OCI-LY7 (cell line): ENCODE data around the gene HOXB6. TPM values are rescaled to one million over a fixed set of nuclear protein-coding genes. Genes with fewer than 3 reads are reported as not detected.

Source experiments
- BruUV-seq: library from RNA; stranded (reverse); fragments of 400-500 nt; replicated peaks from 2 replicates; lab custom pipeline; 2021; lab: Mats Ljungman, UMichigan
- CTCF ChIA-PET: fragments of 300-600 bp; sonication (Branson Sonifier 250); formaldehyde crosslinking; loops from one replicate; lab custom pipeline; 2022; ENCODE audit warnings: antibody characterized with exemption; ENCODE audit not compliant: unreplicated experiment; lab: Charles Lee
- POLR2A ChIA-PET: fragments of 300-600 bp; sonication (Branson Sonifier 250); formaldehyde crosslinking; loops from one replicate; lab custom pipeline; 2022; ENCODE audit warnings: antibody characterized with exemption; lab: Charles Lee
- DNase-seq: peaks from one replicate; pipeline ENCODE4 v3.0.0-alpha.2; 2015; ENCODE audit warnings: low spot score
- H2AFZ ChIP-seq: fragments of 200-600 bp; sonication (generic), shearing (Covaris generic); 2 replicates; pipeline ENCODE4 v1.6.1; 2014; ENCODE audit warnings: mild to moderate bottlenecking, antibody characterized with exemption, low read length, moderate library complexity
- H3K27ac ChIP-seq: fragments of 200-600 bp; sonication (generic); 2 replicates; pipeline ENCODE4 v1.5.1; 2014; ENCODE audit warnings: mixed run types, low read depth, mild to moderate bottlenecking, moderate library complexity, low read length, inconsistent platforms; ENCODE audit not compliant: poor library complexity, severe bottlenecking
- H3K36me3 ChIP-seq: fragments of 200-600 bp; sonication (generic); 2 replicates; pipeline ENCODE4 v1.6.1; 2014; ENCODE audit warnings: mild to moderate bottlenecking, antibody characterized with exemption, low read length, moderate library complexity, mixed read lengths; ENCODE audit not compliant: insufficient read depth
- H3K4me1 ChIP-seq: fragments of 200-600 bp; sonication (generic); 2 replicates; pipeline ENCODE4 v1.5.1; 2014; ENCODE audit warnings: mild to moderate bottlenecking, low read length; ENCODE audit not compliant: insufficient read depth, poor library complexity, severe bottlenecking
- H3K4me2 ChIP-seq: fragments of 200-600 bp; sonication (generic); 2 replicates; pipeline ENCODE4 v1.6.1; 2014; ENCODE audit warnings: mild to moderate bottlenecking, low read length
- H3K4me3 ChIP-seq: fragments of 200-600 bp; sonication (generic); 2 replicates; pipeline ENCODE4 v1.5.1; 2014; ENCODE audit warnings: mild to moderate bottlenecking, low read depth, low read length; ENCODE audit not compliant: poor library complexity, severe bottlenecking
- H3K79me2 ChIP-seq: fragments of 200-600 bp; sonication (generic); 2 replicates; pipeline ENCODE4 v1.6.1; 2016; ENCODE audit warnings: low read depth, mild to moderate bottlenecking, low read length, moderate library complexity, mixed read lengths; ENCODE audit not compliant: insufficient read depth
- H3K9me2 ChIP-seq: fragments of 200-600 bp; sonication (generic); 2 replicates; pipeline ENCODE4 v1.6.1; 2016; ENCODE audit warnings: mild to moderate bottlenecking, low read length, mixed read lengths; ENCODE audit not compliant: insufficient read depth
- H3K9me3 ChIP-seq: fragments of 200-600 bp; sonication (generic); 2 replicates; pipeline ENCODE4 v1.6.1; 2014; ENCODE audit warnings: mild to moderate bottlenecking, mixed run types, low read length, mixed read lengths
- H4K20me1 ChIP-seq: fragments of 200-600 bp; sonication (generic); 2 replicates; pipeline ENCODE4 v1.6.1; 2014; ENCODE audit warnings: mild to moderate bottlenecking, antibody characterized with exemption, low read length, moderate library complexity, mixed read lengths; ENCODE audit not compliant: insufficient read depth
- EZH2phosphoT487 ChIP-seq: fragments of 200-600 bp; sonication (generic); IDR thresholded peaks from 2 replicates; pipeline ENCODE4 v1.6.1; 2018; ENCODE audit warnings: low read depth, borderline replicate concordance, mild to moderate bottlenecking, mixed run types, antibody characterized with exemption, low read length, moderate library complexity, mixed read lengths
- intact Hi-C: fragments of 100-400 bp; cut with micrococcal nuclease; formaldehyde crosslinking; loops from one replicate; pipeline ENCODE4 v1.10.0; 2022; ENCODE audit not compliant: unreplicated experiment
- total RNA-seq, 2 experiments: library from RNA; depleted of rRNA in 1 of 2; stranded (reverse); fragments of >200 nt in 1 of 2; shearing (Covaris generic) in 1 of 2; gene quantifications; 2 replicates each; pipeline ENCODE4 v1.2.3, GENCODE V29; 2014 to 2022
- TF ChIP-seq, protein P1 (sequence below): fragments of 200-600 bp; sonication (generic); conservative IDR thresholded peaks from 2 replicates; pipeline ENCODE4 v1.5.1; 2014; ENCODE audit warnings: mild to moderate bottlenecking, antibody characterized with exemption, low read length, moderate library complexity, mixed read lengths

The HOXB6 gene
- total RNA-seq, 2 experiments from 2014 or later = not detected

DNA sequence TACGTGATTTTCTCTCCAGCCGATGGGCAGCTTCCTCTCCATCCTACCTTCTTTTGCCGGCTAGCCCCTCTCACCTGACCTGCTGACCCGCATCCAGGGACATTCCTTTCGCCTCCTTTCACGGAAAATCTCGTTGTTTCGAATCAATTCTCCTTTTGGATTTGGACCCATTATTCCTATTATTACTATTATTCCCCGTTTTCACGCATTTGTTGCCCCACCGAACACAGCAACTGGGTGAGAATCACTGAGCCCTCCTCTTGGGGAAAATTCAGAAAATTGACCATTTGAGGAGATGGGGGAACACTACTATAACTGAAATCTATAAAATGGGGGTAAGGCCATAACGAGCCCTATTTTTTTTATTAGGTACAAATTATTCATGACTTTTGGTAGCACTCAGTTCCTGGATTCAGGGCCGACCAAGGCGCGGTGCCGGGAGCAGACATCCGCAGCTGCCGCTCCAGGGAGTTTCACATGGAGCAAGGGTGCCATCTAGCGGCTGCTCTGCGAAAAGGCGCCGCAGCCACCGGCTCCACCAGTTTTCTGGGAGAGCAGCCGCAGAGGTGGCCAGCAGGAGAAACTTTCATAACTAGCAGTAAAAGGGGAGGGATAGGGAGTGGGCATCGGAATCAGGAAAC is 13.6 kb upstream of the HOXB6 start:
- DNase-seq = peak; percentile 76
- BruUV-seq = no TSS peak
- H3K4me1 ChIP-seq = no peaks in the 10 kb centered on the region
- no peaks in the 10 kb centered on the region for H4K20me1 ChIP-seq
- H3K27ac ChIP-seq = no peak overlapping the region
- H2AFZ ChIP-seq = no peak overlapping the region
- H3K9me3 ChIP-seq = no peaks in the 10 kb centered on the region
- H3K36me3 ChIP-seq = no peaks in the 10 kb centered on the region
- H3K9me2 ChIP-seq = no peaks in the 10 kb centered on the region
- POLR2A ChIA-PET = no interaction called here
- H3K4me2 ChIP-seq = no peak overlapping the region
- no peaks in the 10 kb centered on the region for H3K79me2 ChIP-seq
- intact Hi-C loops = loop anchor here (1.0 to 5.0 kb wide), 2 partner anchors 311 to 591 kb away; no protein-coding TSS in a partner anchor
- TF ChIP-seq, protein P1, sequence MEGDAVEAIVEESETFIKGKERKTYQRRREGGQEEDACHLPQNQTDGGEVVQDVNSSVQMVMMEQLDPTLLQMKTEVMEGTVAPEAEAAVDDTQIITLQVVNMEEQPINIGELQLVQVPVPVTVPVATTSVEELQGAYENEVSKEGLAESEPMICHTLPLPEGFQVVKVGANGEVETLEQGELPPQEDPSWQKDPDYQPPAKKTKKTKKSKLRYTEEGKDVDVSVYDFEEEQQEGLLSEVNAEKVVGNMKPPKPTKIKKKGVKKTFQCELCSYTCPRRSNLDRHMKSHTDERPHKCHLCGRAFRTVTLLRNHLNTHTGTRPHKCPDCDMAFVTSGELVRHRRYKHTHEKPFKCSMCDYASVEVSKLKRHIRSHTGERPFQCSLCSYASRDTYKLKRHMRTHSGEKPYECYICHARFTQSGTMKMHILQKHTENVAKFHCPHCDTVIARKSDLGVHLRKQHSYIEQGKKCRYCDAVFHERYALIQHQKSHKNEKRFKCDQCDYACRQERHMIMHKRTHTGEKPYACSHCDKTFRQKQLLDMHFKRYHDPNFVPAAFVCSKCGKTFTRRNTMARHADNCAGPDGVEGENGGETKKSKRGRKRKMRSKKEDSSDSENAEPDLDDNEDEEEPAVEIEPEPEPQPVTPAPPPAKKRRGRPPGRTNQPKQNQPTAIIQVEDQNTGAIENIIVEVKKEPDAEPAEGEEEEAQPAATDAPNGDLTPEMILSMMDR = peak; percentile 99
- TF ChIP-seq EZH2phosphoT487 = no peak
- no peak overlapping the region for H3K4me3 ChIP-seq
- CTCF ChIA-PET = no interaction called here

DNA sequence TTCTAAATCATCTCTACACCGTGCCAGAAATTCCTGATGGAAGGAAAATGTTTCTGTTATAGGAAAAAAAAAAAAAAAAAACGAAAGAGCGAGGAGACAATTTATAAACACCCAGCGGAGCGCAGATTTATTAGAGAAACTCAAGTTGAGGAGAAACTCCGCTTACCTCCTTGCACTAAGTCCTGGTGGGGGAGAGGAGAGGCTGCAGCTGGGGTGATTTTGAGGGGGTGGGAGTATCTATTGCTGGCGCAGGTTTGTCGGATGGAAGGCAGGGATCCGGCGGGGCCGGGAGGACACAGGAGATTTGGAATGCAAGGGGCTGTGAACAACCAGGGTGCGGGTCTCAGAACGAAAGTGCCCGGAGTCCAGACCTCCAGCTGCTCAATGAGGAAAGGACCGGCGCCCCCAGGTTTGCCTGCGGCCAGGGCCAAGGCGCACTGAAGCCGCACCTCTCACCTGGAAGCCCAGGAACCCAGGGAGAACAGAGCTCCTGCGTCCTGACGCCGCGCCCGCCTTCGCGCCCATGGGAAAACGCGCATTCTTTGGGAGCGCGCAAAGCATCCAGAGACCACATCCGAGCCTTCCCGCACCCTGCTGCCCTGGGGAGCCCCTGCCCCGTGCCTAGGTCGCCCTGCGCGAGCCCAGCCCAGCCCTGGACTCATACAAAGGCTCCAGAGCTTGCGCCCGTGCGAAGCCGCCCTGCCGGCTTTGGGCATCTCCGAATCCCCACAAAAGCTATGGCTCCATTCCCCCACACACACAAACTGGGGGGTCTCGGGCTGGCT is 12.9 kb upstream of the HOXB6 start:
- ChIA-PET POLR2A (no interaction called here), CTCF (no interaction called here)
- no peaks in the 10 kb centered on the region for H3K9me3 ChIP-seq
- no peak overlapping the region for H3K4me3 ChIP-seq
- H3K79me2 ChIP-seq = no peaks in the 10 kb centered on the region
- no peaks in the 10 kb centered on the region for H3K9me2 ChIP-seq
- H3K4me2 ChIP-seq = no peak overlapping the region
- H4K20me1 ChIP-seq = no peaks in the 10 kb centered on the region
- H2AFZ ChIP-seq = no peak overlapping the region
- intact Hi-C loops = loop anchor here (1.0 to 5.0 kb wide), 2 partner anchors 310 to 590 kb away; no protein-coding TSS in a partner anchor
- no peak overlapping the region for H3K27ac ChIP-seq
- peaks cover 1% of the 10 kb centered on the region for H3K4me1 ChIP-seq
- H3K36me3 ChIP-seq = no peaks in the 10 kb centered on the region
- no peak for DNase-seq
- TF ChIP-seq EZH2phosphoT487 = no peak
- TF ChIP-seq, protein P1 = no peak
- BruUV-seq = no TSS peak
